Nucleus accumbens (tissue), 56 donors: ENCODE results near the gene CYP4F2.
A peak's percentile ranks its signal among the peaks of the same experiment; 100 is the strongest.
"Not testable (repeated sequence)": the region's sequence is repeated elsewhere in the genome, so short reads cannot be mapped to it uniquely, and the experiment has no call there.

Experiments
- DNase-seq, 56 donors: peaks; one replicate each; lab custom pipeline; 2025; lab: John Stamatoyannopoulos, UW

Gene CYP4F2

GRCh38 chr19:15900504-15900903 lies 2.6 kb upstream of the CYP4F2 start:
- DNase-seq = no peak

GRCh38 chr19:15900032-15900431 lies 2.2 kb upstream of the CYP4F2 start:
- not testable (repeated sequence) for DNase-seq

GRCh38 chr19:15899561-15899960 lies 1.7 kb upstream of the CYP4F2 start:
- not testable (repeated sequence) for DNase-seq

GRCh38 chr19:15897026-15897737 lies 692 bp downstream of the CYP4F2 start:
- peak in 17 of 56 donors; percentile 1 to 35 (median 15) for DNase-seq

- DNase-seq = no peak
These were observed 1.9 kb downstream of the CYP4F2 start for GRCh38 chr19:15895876-15896430.

- no peak for DNase-seq
These were observed 3.5 kb downstream of the CYP4F2 start for GRCh38 chr19:15894359-15894758.

GRCh38 chr19:15893477-15893876 lies 4.4 kb downstream of the CYP4F2 start:
- no peak for DNase-seq

- no peak for DNase-seq
These were observed 5.9 kb downstream of the CYP4F2 start for GRCh38 chr19:15892012-15892411.

GRCh38 chr19:15891434-15891833 lies 6.4 kb downstream of the CYP4F2 start:
- no peak for DNase-seq

GRCh38 chr19:15889339-15889738 lies 8.5 kb downstream of the CYP4F2 start:
- not testable (repeated sequence) for DNase-seq

- DNase-seq = no peak
These were observed 12.0 kb downstream of the CYP4F2 start for GRCh38 chr19:15885919-15886318.

GRCh38 chr19:15885167-15885566 lies 12.7 kb downstream of the CYP4F2 start:
- no peak for DNase-seq

GRCh38 chr19:15883329-15883728 lies 14.5 kb downstream of the CYP4F2 start:
- DNase-seq = not testable (repeated sequence)

- no peak for DNase-seq
These were observed 22.9 kb downstream of the CYP4F2 start for GRCh38 chr19:15874821-15875474.

- DNase-seq = not testable (repeated sequence)
These were observed 24.1 kb downstream of the CYP4F2 start for GRCh38 chr19:15873771-15874170.

- DNase-seq = no peak
These were observed 26.3 kb downstream of the CYP4F2 start for GRCh38 chr19:15871570-15871969.

- DNase-seq = no peak
These were observed 28.0 kb downstream of the CYP4F2 start for GRCh38 chr19:15869873-15870272.

GRCh38 chr19:15869109-15869555 lies 28.7 kb downstream of the CYP4F2 start:
- peak in 11 of 56 donors; percentile 0 to 22 (median 6) for DNase-seq

GRCh38 chr19:15866636-15867035 lies 31.2 kb downstream of the CYP4F2 start:
- no peak for DNase-seq

- DNase-seq = no peak
These were observed 33.0 kb downstream of the CYP4F2 start for GRCh38 chr19:15864824-15865223.

- no peak for DNase-seq
These were observed 34.6 kb downstream of the CYP4F2 start for GRCh38 chr19:15863272-15863671.

GRCh38 chr19:15862444-15862843 lies 35.4 kb downstream of the CYP4F2 start:
- no peak for DNase-seq
